ENCODE data around the gene RPP30.

RPP30 gene

GRCh38 chr10:90947030-90947960 is 75.5 kb downstream of the RPP30 start:
- no peak for DNase-seq

All from NCI-H82 (cell line).